Ovary (tissue), 3 donors: ENCODE data around the gene TLE7.

ENCODE experiments used
- CTCF ChIP-seq, 3 donors: fragments of 450-650 bp in 2 of 3; fragments of 200-600 bp in 1 of 3; IDR thresholded peaks; one replicate each; pipeline versions ENCODE4 v1.5.1 to v1.8.0; 2016 to 2022; ENCODE audit warnings: antibody characterized with exemption in 3 of 3, mild to moderate bottlenecking in 1 of 3
- POLR2A ChIP-seq: fragments of 450-650 bp; IDR thresholded peaks from one replicate; pipeline ENCODE4 v1.6.1; 2017; ENCODE audit warnings: antibody characterized with exemption, mild to moderate bottlenecking, moderate library complexity
- donor health status: DM: no; HTN: no; CAD: no.

GRCh38 chr16:71480956-71481355 is 39.1 kb upstream of the TLE7 start:
- TF ChIP-seq CTCF (IDR thresholded peaks at IDR 0.05) (no peak), POLR2A (no peak)
